SJSA1 (cell line): Measurements from ENCODE around the gene CDH22. TPM values are rescaled to one million over a fixed set of nuclear protein-coding genes. Genes with fewer than 3 reads are reported as not detected.
A peak's percentile ranks its signal among the peaks of the same experiment; 100 is the strongest.

Source experiments
- DNase-seq, 2 experiments: peaks; one replicate each; pipeline ENCODE4 v3.0.0-alpha.2; 2015 to 2020; ENCODE audit warnings: low spot score in 2 of 2, low read depth in 1 of 2
- H3K27ac ChIP-seq: fragments of 250-450 bp; sonication (Bioruptor Pico); 2 replicates; pipeline ENCODE4 v1.5.1; 2020; ENCODE audit warnings: mild to moderate bottlenecking, moderate library complexity
- H3K27me3 ChIP-seq: fragments of 250-450 bp; sonication (Bioruptor Pico); replicated peaks from 2 replicates; pipeline ENCODE4 v1.5.1; 2020; ENCODE audit warnings: mild to moderate bottlenecking, moderate library complexity
- H3K36me3 ChIP-seq: fragments of 250-450 bp; sonication (Bioruptor Pico); 2 replicates; pipeline ENCODE4 v1.5.1; 2020; ENCODE audit warnings: mild to moderate bottlenecking
- H3K4me1 ChIP-seq: fragments of 250-450 bp; sonication (Bioruptor Pico); replicated peaks from 2 replicates; pipeline ENCODE4 v1.6.1; 2021; ENCODE audit warnings: mild to moderate bottlenecking
- H3K4me3 ChIP-seq: fragments of 250-450 bp; sonication (Bioruptor Pico); 2 replicates; pipeline ENCODE4 v1.5.1; 2020; ENCODE audit warnings: mild to moderate bottlenecking
- H3K9me3 ChIP-seq: fragments of 250-450 bp; sonication (Bioruptor Pico); replicated peaks from 2 replicates; pipeline ENCODE4 v1.5.1; 2020; ENCODE audit warnings: mild to moderate bottlenecking
- total RNA-seq: library from RNA; depleted of rRNA; stranded (reverse); fragments of >200 nt; shearing (Covaris generic); gene quantifications from 2 replicates; pipeline ENCODE4 v1.2.3, GENCODE V29; 2014; rRNA removed

The CDH22 gene
- total RNA-seq = not detected in 2 replicates

GRCh38 chr20:46308258-46309157 lies at the start of gene CDH22:
TSS of gene CDH22 (minus strand) at chr20:46308498. CDS start at chr20:46251294, 57,204 bp downstream.
- H3K27me3 ChIP-seq = peaks cover 96% of the 10 kb centered on the region
- no peaks in the 10 kb centered on the region; the same call in 1 of the 2 replicates for H3K9me3 ChIP-seq
- peak within 1 kb of the TSS; percentile 23; the same call in 1 of the 2 replicates for H3K4me3 ChIP-seq
- DNase-seq = no peak
- peaks cover 13% of the 10 kb centered on the region for H3K4me1 ChIP-seq
- H3K27ac ChIP-seq = no peak within 1 kb of the TSS
- H3K36me3 ChIP-seq = no peaks in the 10 kb centered on the region

- no peak for DNase-seq
- H3K4me3 ChIP-seq = no peak overlapping the region
Observed at GRCh38 chr20:46357030-46357514, 48.8 kb upstream of the CDH22 start.

DNA sequence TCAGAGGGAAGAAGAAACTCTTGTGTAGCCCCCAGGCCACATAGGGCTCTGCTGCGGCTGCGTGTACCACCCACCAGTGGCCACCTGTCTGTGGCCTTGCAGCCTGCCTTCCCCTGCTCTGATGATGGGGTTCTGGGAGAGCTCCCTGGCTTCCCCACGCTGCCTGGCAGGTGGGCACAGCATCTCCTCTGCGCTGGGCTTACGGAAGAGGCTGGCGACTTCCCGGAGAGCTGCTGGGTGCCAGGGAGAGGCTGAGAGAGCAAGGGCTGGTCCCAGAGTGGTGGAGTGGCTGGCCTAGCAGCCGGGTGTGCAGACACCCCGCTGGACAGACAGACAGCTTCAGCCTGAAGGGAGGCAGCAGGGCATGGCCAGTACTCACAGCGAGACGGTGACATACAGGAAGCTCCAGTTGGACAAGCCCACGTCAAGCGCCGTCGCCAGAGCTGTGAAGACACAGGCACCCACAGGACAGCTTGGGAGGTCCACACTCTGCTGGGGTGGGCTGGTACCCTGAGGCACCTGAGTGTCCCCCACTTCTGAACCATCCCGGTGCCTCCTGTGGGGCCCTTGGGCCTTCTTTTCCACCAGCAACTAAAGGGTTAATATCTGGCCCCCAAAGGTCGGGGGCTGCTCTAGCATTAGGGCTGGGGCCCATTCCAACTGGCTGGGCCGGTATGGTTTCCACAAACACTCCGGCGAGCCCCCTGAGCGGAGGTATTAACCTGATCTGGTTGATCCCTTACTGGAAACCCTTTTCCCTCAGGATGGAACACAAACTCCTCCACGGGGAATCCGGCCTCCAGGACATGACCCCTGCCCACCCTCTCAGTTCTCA lies 48.1 kb upstream of the CDH22 start:
- Histone ChIP-seq H3K36me3 (peaks cover 52% of the 10 kb centered on the region), H3K4me3 (no peak overlapping the region), H3K4me1 (no peaks in the 10 kb centered on the region; the same call in 1 of the 2 replicates), H3K27ac (no peak overlapping the region), H3K9me3 (no peaks in the 10 kb centered on the region), H3K27me3 (no peaks in the 10 kb centered on the region)
- DNase-seq = no peak

More at GRCh38 chr20:46357030-46357514, 48.8 kb upstream of the CDH22 start:
- no peaks in the 10 kb centered on the region for H3K27me3 ChIP-seq
- H3K9me3 ChIP-seq = no peaks in the 10 kb centered on the region
- no peaks in the 10 kb centered on the region for H3K4me1 ChIP-seq
- no peak overlapping the region for H3K27ac ChIP-seq
- peaks cover 53% of the 10 kb centered on the region for H3K36me3 ChIP-seq

GRCh38 chr20:46355778-46356177 lies 47.5 kb upstream of the CDH22 start:
- no peaks in the 10 kb centered on the region for H3K9me3 ChIP-seq
- no peak for DNase-seq
- no peaks in the 10 kb centered on the region for H3K27me3 ChIP-seq
- H3K36me3 ChIP-seq = peaks cover 52% of the 10 kb centered on the region
- no peak overlapping the region for H3K4me3 ChIP-seq
- no peak overlapping the region for H3K27ac ChIP-seq
- H3K4me1 ChIP-seq = peaks cover 6% of the 10 kb centered on the region

GRCh38 chr20:46354920-46355654 lies 46.8 kb upstream of the CDH22 start:
- Histone ChIP-seq H3K4me3 (no peak overlapping the region), H3K9me3 (no peaks in the 10 kb centered on the region), H3K4me1 (peaks cover 13% of the 10 kb centered on the region), H3K27me3 (no peaks in the 10 kb centered on the region), H3K36me3 (peaks cover 52% of the 10 kb centered on the region), H3K27ac (no peak overlapping the region)
- DNase-seq = no peak

DNA sequence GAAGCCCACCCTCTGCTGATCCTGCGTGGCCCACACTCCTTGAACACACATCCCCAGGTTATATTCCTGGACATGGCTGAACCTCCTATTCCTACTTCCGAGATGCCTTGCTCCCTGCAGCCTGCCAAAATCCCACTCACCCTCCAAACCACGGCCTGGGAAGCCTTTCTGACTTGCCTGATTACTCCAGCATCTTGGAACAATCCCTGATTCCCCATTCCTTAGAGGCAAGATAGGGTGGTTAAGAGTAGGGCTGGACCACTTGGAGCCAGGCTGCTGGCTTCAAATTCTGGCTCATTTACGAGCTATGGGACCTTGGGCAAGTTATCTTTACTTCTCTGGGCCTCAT lies 45.9 kb upstream of the CDH22 start:
- Histone ChIP-seq H3K4me3 (no peak overlapping the region), H3K27ac (no peak overlapping the region), H3K36me3 (peaks cover 50% of the 10 kb centered on the region), H3K4me1 (peaks cover 16% of the 10 kb centered on the region), H3K9me3 (no peaks in the 10 kb centered on the region), H3K27me3 (no peaks in the 10 kb centered on the region)
- DNase-seq = no peak

- no peak overlapping the region for H3K4me3 ChIP-seq
- H3K9me3 ChIP-seq = no peaks in the 10 kb centered on the region
- no peaks in the 10 kb centered on the region for H3K27me3 ChIP-seq
- H3K4me1 ChIP-seq = peaks cover 16% of the 10 kb centered on the region
- DNase-seq = no peak
- H3K36me3 ChIP-seq = peaks cover 44% of the 10 kb centered on the region
- H3K27ac ChIP-seq = no peak overlapping the region
Observed at GRCh38 chr20:46353500-46354206, 45.4 kb upstream of the CDH22 start.

- H3K36me3 ChIP-seq = peaks cover 39% of the 10 kb centered on the region
- peaks cover 16% of the 10 kb centered on the region for H3K4me1 ChIP-seq
- no peak overlapping the region for H3K4me3 ChIP-seq
- no peak for DNase-seq
- no peak overlapping the region for H3K27ac ChIP-seq
- H3K9me3 ChIP-seq = no peaks in the 10 kb centered on the region
- no peaks in the 10 kb centered on the region for H3K27me3 ChIP-seq
Observed at GRCh38 chr20:46352370-46352938, 44.2 kb upstream of the CDH22 start.

DNA sequence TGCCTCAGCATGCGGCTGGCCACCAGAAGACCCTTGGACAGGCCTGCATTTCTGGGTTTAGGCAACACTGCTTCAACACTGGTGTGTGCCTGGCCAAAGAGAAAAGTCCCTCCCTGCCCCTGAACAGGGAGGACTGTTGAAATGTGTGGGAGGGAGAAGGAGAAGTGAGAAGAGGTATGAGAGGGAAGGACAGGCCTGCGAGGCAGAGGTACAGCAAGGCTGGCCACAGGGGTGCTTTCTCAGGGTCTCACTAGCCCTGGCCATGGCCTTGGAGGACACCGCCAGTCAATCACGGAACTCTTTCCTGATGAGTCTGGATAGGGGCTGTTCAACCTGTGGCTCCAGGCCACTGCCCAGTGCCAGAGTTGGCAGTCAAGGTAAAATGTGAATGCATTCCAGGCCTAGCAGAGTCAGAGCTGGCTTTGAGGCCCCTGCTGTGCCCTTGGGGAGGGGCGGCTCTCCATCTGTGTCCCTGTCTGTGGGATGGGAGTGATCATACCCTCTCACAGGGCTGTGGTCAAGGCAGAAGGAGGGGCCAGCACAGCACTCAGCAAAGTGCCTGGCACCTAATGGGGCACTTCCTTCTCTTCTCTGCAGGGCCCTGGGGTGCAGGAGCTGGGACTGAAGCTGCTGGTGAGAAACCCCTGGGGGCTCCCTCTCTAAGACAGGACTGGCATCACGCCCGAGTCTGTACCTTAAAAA lies 43.2 kb upstream of the CDH22 start:
- Histone ChIP-seq H3K27me3 (no peaks in the 10 kb centered on the region), H3K27ac (peak overlapping the region; percentile 73; the same call in 1 of the 2 replicates), H3K4me3 (no peak overlapping the region), H3K4me1 (peaks cover 16% of the 10 kb centered on the region), H3K36me3 (peaks cover 37% of the 10 kb centered on the region), H3K9me3 (no peaks in the 10 kb centered on the region)
- no peak for DNase-seq

- H3K36me3 ChIP-seq = peaks cover 31% of the 10 kb centered on the region
- DNase-seq = no peak
- H3K4me3 ChIP-seq = no peak overlapping the region
- no peaks in the 10 kb centered on the region for H3K9me3 ChIP-seq
- H3K27ac ChIP-seq = peak overlapping the region; percentile 73
- no peaks in the 10 kb centered on the region for H3K27me3 ChIP-seq
- H3K4me1 ChIP-seq = peaks cover 16% of the 10 kb centered on the region
Observed at GRCh38 chr20:46350986-46351267, 42.6 kb upstream of the CDH22 start.

GRCh38 chr20:46350201-46350985 lies 42.1 kb upstream of the CDH22 start:
- DNase-seq = peak; percentile 67 to 84
- Histone ChIP-seq H3K9me3 (no peaks in the 10 kb centered on the region), H3K4me1 (peaks cover 16% of the 10 kb centered on the region), H3K4me3 (no peak overlapping the region), H3K27ac (peak overlapping the region; percentile 73), H3K27me3 (no peaks in the 10 kb centered on the region; the same call in 1 of the 2 replicates), H3K36me3 (peaks cover 27% of the 10 kb centered on the region)

GRCh38 chr20:46349742-46350056 lies 41.4 kb upstream of the CDH22 start:
- DNase-seq = no peak
- Histone ChIP-seq H3K36me3 (peaks cover 20% of the 10 kb centered on the region), H3K4me3 (no peak overlapping the region), H3K27me3 (peaks cover 6% of the 10 kb centered on the region), H3K9me3 (no peaks in the 10 kb centered on the region; the same call in 1 of the 2 replicates), H3K4me1 (peaks cover 16% of the 10 kb centered on the region), H3K27ac (peak overlapping the region; percentile 73)
